Neural progenitor cell (in vitro differentiated cells): ENCODE results near the gene MAP3K3. TPM values are rescaled to one million over a fixed set of nuclear protein-coding genes. Genes with fewer than 3 reads are reported as not detected.

Experiments used
- DNase-seq: peaks from one replicate; pipeline ENCODE4 v3.0.0-alpha.2; 2016; ENCODE audit warnings: low spot score
- H2AFZ ChIP-seq: fragments of 200-600 bp; sonication (generic); replicated peaks from 2 replicates; pipeline ENCODE4 v1.6.1; 2016; ENCODE audit warnings: antibody characterized with exemption
- H3F3A ChIP-seq: fragments of 200-600 bp; sonication (generic); 2 replicates; pipeline ENCODE4 v1.6.1; 2016; ENCODE audit warnings: antibody characterized with exemption, low read depth
- H3K27ac ChIP-seq: fragments of 200-600 bp; sonication (generic); 2 replicates; pipeline ENCODE4 v1.5.1; 2016; ENCODE audit warnings: mild to moderate bottlenecking
- H3K27me3 ChIP-seq: fragments of 200-600 bp; sonication (generic); 2 replicates; pipeline ENCODE4 v1.6.1; 2016; ENCODE audit warnings: mild to moderate bottlenecking, moderate library complexity
- H3K36me3 ChIP-seq: fragments of 200-600 bp; sonication (generic); 2 replicates; pipeline ENCODE4 v1.5.1; 2016
- H3K4me1 ChIP-seq: fragments of 200-600 bp; sonication (generic); 2 replicates; pipeline ENCODE4 v1.6.1; 2016; ENCODE audit warnings: mixed run types
- H3K4me2 ChIP-seq: fragments of 200-600 bp; sonication (generic); 2 replicates; pipeline ENCODE4 v1.6.1; 2016
- H3K4me3 ChIP-seq: fragments of 200-600 bp; sonication (generic); 2 replicates; pipeline ENCODE4 v1.5.1; 2016
- H3K79me2 ChIP-seq: fragments of 200-600 bp; sonication (generic); 2 replicates; pipeline ENCODE4 v1.6.1; 2016; ENCODE audit warnings: low read depth
- H3K9ac ChIP-seq: fragments of 200-600 bp; sonication (generic); 2 replicates; pipeline ENCODE4 v1.6.1; 2016
- H3K9me3 ChIP-seq: fragments of 200-600 bp; sonication (generic); 2 replicates; pipeline ENCODE4 v1.5.1; 2016; ENCODE audit warnings: low read depth
- H4K20me1 ChIP-seq: fragments of 200-600 bp; sonication (generic); 2 replicates; pipeline ENCODE4 v1.6.1; 2016; ENCODE audit warnings: low read depth
- H3K27ac Mint-ChIP-seq: 3 replicates; pipeline ENCODE4 v1.8.0; 2021; ENCODE audit warnings: mixed read lengths
- H3K27me3 Mint-ChIP-seq: 2 replicates; pipeline ENCODE4 v1.8.0; 2022; ENCODE audit warnings: low read depth, mild to moderate bottlenecking, inconsistent platforms, moderate library complexity, mixed read lengths; ENCODE audit not compliant: insufficient read depth
- H3K36me3 Mint-ChIP-seq: 3 replicates; pipeline ENCODE4 v1.8.0; 2021; ENCODE audit warnings: mixed read lengths
- H3K4me1 Mint-ChIP-seq: 3 replicates; pipeline ENCODE4 v1.8.0; 2021; ENCODE audit warnings: mixed read lengths
- H3K4me3 Mint-ChIP-seq: 3 replicates; pipeline ENCODE4 v1.8.0; 2021; ENCODE audit warnings: mild to moderate bottlenecking, moderate library complexity, mixed read lengths
- H3K9me3 Mint-ChIP-seq: 3 replicates; pipeline ENCODE4 v1.8.0; 2020; ENCODE audit warnings: mixed read lengths
- CTCF ChIP-seq: fragments of 200-600 bp; sonication (generic); IDR thresholded peaks from 2 replicates; pipeline ENCODE4 v1.5.1; 2017; ENCODE audit warnings: antibody characterized with exemption, mild to moderate bottlenecking
- EZH2 ChIP-seq: fragments of 200-600 bp; sonication (generic); IDR thresholded peaks from 2 replicates; pipeline ENCODE4 v1.6.1; 2017; ENCODE audit warnings: antibody characterized with exemption, mild to moderate bottlenecking, moderate library complexity
- EZH2phosphoT487 ChIP-seq: fragments of 200-600 bp; sonication (generic); IDR thresholded peaks from 2 replicates; pipeline ENCODE4 v1.6.1; 2017; ENCODE audit warnings: antibody characterized with exemption
- total RNA-seq: library from RNA; depleted of rRNA; stranded (reverse); fragments of >200 nt; gene quantifications from 2 replicates; pipeline ENCODE4 v1.2.3, GENCODE V29; 2015; ENCODE audit warnings: low replicate concordance

Gene MAP3K3
- total RNA-seq = 21.6 and 28.8 TPM in 2 replicates

- H4K20me1 ChIP-seq = peaks cover 39% of the 10 kb centered on the region
- H3K9ac ChIP-seq = peak within 1 kb of the TSS; percentile 29
- H3K9me3 ChIP-seq = no peaks in the 10 kb centered on the region
- peak within 1 kb of the TSS; percentile 97 for H3K4me3 Mint-ChIP-seq
- H3K9me3 Mint-ChIP-seq = no peaks in the 10 kb centered on the region
- peak within 1 kb of the TSS; percentile 96 for H3K4me3 ChIP-seq
- H3K4me1 Mint-ChIP-seq = peaks cover 30% of the 10 kb centered on the region
- H3K79me2 ChIP-seq = peaks cover 40% of the 10 kb centered on the region
- H3K36me3 ChIP-seq = no peaks in the 10 kb centered on the region
- H3K36me3 Mint-ChIP-seq = no peaks in the 10 kb centered on the region
- peak; percentile 20 for TF ChIP-seq CTCF
- TF ChIP-seq EZH2 = no peak
- H3K27ac Mint-ChIP-seq = peak within 1 kb of the TSS; percentile 78
- peak within 1 kb of the TSS; percentile 9 for H2AFZ ChIP-seq
- DNase-seq = peak; percentile 100
- peaks cover 8% of the 10 kb centered on the region for H3K27me3 Mint-ChIP-seq
- peak within 1 kb of the TSS; percentile 98 for H3K4me2 ChIP-seq
- H3K27me3 ChIP-seq = no peaks in the 10 kb centered on the region
- H3K27ac ChIP-seq = peak within 1 kb of the TSS; percentile 64
- H3K4me1 ChIP-seq = peaks cover 13% of the 10 kb centered on the region
- H3F3A ChIP-seq = peaks cover 14% of the 10 kb centered on the region
These were observed at the start of gene MAP3K3 for GRCh38 chr17:63621684-63622573. TSS of gene MAP3K3 (plus strand) at chr17:63622417. CDS start at chr17:63622760, 343 bp downstream.

- no peak for TF ChIP-seq EZH2
- no peak for TF ChIP-seq EZH2phosphoT487
- TF ChIP-seq CTCF = peak; percentile 52
- Histone ChIP-seq H3K9me3 (no peaks in the 10 kb centered on the region), H3K4me2 (no peak overlapping the region), H3K27ac (no peak overlapping the region), H3K79me2 (peaks cover 93% of the 10 kb centered on the region), H3K9ac (no peak overlapping the region), H3K36me3 (no peaks in the 10 kb centered on the region), H2AFZ (no peak overlapping the region), H3K27me3 (no peaks in the 10 kb centered on the region), H3K4me1 (no peaks in the 10 kb centered on the region), H3F3A (no peaks in the 10 kb centered on the region), H4K20me1 (peaks cover 82% of the 10 kb centered on the region), H3K4me3 (no peak overlapping the region)
- H3K9me3 Mint-ChIP-seq = no peaks in the 10 kb centered on the region
- peaks cover 2% of the 10 kb centered on the region for H3K27me3 Mint-ChIP-seq
- no peaks in the 10 kb centered on the region for H3K4me1 Mint-ChIP-seq
- H3K36me3 Mint-ChIP-seq = peaks cover 1% of the 10 kb centered on the region
- H3K27ac Mint-ChIP-seq = no peak overlapping the region
- peak; percentile 25 for DNase-seq
- peak overlapping the region; percentile 44 for H3K4me3 Mint-ChIP-seq
These were observed 48.6 kb upstream of the MAP3K3 start for GRCh38 chr17:63573634-63574033.

- Histone ChIP-seq H3K36me3 (no peaks in the 10 kb centered on the region), H3F3A (no peaks in the 10 kb centered on the region), H3K27ac (no peak overlapping the region), H3K4me1 (no peaks in the 10 kb centered on the region), H4K20me1 (peaks cover 63% of the 10 kb centered on the region), H3K9me3 (no peaks in the 10 kb centered on the region), H3K4me2 (no peak overlapping the region), H3K4me3 (no peak overlapping the region), H3K27me3 (no peaks in the 10 kb centered on the region), H2AFZ (no peak overlapping the region), H3K79me2 (peaks cover 49% of the 10 kb centered on the region), H3K9ac (no peak overlapping the region)
- no peaks in the 10 kb centered on the region for H3K9me3 Mint-ChIP-seq
- TF ChIP-seq EZH2phosphoT487 (no peak), CTCF (no peak), EZH2 (no peak)
- peaks cover 4% of the 10 kb centered on the region for H3K27me3 Mint-ChIP-seq
- no peak for DNase-seq
- no peak overlapping the region for H3K4me3 Mint-ChIP-seq
- H3K4me1 Mint-ChIP-seq = peaks cover 2% of the 10 kb centered on the region
- H3K27ac Mint-ChIP-seq = no peak overlapping the region
- peaks cover 17% of the 10 kb centered on the region for H3K36me3 Mint-ChIP-seq
These were observed 44.0 kb upstream of the MAP3K3 start for GRCh38 chr17:63578027-63578768.
